Measurements from ENCODE around the gene SPRR2G.
"Not testable (repeated sequence)": the region's sequence is repeated elsewhere in the genome, so short reads cannot be mapped to it uniquely, and the experiment has no call there.

SPRR2G gene

DNA sequence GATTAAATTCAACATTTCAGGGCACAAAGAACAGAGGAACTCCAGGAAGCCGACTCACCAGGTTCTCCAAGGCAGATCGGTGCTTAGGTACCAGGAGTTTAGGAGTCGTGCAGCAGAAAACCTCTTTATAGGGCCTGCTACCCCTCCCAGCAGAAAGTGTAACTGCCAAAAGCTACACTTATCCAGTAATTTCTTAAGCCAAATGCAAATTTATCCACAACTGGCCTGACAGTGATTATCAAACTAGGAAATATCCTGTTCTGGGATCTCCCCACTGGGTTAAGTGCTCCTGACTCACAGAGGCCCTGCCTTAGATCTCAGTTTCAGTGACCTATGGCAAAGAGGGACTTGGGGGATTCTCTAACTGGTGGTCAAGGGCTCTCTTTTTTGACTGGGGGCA lies 37.3 kb downstream of the SPRR2G start, which contains the start of gene SPRR2F:
SPRR2F (minus strand) TSS at position 101 of the 400 bp plus-strand sequence. CDS start 783 bp downstream, outside the sequence.
- FAIRE-seq, result no peak

DNA sequence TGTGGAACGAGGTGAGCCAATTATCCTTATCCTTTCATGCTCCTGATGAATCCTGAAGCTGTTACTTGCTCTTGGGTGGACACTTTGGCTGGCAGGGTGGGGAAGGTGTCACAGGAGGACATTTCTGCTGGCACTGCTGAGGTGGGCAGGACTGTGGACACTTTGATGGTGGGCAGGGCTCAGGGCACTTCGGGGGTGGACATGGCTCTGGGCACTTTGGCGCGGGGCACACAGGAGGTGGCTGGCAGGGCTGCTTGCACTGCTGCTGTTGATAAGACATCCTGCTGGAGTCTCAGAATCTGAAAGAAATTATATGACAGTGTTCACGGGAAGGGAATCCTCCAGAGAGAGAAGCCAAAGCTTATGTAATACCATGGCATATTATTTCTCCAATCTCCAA lies 38.2 kb downstream of the SPRR2G start:
- FAIRE-seq, result not testable (repeated sequence)

DNA sequence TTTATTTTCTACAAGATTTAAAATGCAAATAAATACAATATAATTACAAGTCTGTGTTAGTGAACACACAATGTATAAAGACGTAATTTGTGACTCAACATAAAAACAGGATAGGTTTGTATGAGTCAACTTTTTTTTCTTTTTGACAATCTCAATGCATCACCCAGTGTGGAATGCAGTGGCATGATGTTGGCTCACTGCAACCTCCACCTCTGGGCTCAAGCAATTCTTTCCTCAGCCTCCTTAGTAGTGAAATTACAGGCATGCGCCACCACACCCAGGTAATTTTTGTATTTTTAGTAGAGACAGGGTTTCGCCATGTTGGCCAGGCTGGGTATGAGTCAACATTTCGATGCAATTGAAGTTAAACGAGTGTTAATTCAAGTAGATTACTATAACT lies 50.4 kb downstream of the SPRR2G start:
- FAIRE-seq, result no peak

All from colon (tissue), 2 donors.